HL-60/S4 treated with phorbol 12-myristate 13-acetate at 8.2 ng/mL for 4 days and 3 days (cell line): ENCODE results near the gene CERK.

ENCODE experiments used
- in situ Hi-C: fragments of 300-500 bp; cut with MboI; formaldehyde crosslinking; loops from 2 replicates; pipeline ENCODE4 v1.15.0; 2022; ENCODE audit warnings: low sequenced_read_pairs

Gene CERK

DNA sequence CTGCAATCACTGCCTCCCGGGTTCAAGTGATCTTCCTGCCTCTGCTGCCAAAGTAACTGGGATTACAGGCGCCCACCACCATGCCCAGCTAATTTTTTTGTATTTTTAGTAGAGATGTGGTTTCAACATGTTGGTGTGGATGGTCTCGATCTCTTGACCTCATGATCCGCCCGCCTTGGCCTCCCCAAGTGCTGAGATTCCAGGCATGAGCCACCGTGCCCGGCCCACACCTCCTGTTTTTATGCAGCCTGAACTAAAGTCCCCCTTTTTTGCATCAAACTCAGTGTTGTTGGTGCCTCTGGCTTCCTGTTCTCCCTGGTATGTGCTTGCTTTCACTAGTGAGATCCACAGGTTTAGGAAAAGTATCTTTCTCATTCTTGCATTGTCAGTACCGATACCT, 28.6 kb upstream of the CERK start:
- in situ Hi-C loops: no loop called here

DNA sequence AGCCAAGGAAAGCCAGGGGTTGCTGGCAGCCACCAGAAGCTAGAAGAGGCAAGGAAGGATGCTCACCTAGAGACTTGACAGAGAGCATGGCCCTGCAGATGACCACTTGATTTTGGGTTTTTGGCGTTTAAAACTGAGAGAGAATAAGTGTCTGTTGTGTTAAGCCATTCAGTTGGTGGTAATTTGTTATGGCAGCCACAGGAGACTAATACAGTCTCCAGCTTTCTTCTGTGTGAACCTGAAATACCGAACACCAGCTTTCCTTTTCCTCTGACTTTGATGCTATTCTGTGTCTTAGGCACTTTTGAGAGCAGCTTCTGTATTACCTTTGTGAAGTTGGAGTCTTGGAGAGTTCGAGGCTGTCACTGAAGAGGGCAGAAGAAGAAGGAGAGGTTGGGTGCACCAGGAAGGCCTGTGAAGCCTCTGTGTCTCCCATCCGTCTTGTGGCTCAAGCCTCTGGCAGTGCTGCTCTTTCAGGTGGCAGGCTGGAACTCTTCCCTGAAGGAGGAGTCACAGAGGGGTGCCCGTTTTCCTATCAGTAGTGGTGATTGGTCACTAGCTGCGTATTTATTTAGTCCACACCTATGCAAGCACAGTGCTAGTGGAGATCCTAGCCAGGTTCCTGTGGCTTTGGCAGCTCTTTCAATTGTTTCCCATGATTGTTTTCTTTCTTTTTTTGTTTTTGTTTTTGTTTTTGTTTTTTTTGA, 26.9 kb upstream of the CERK start:
- in situ Hi-C loops: no loop called here

DNA sequence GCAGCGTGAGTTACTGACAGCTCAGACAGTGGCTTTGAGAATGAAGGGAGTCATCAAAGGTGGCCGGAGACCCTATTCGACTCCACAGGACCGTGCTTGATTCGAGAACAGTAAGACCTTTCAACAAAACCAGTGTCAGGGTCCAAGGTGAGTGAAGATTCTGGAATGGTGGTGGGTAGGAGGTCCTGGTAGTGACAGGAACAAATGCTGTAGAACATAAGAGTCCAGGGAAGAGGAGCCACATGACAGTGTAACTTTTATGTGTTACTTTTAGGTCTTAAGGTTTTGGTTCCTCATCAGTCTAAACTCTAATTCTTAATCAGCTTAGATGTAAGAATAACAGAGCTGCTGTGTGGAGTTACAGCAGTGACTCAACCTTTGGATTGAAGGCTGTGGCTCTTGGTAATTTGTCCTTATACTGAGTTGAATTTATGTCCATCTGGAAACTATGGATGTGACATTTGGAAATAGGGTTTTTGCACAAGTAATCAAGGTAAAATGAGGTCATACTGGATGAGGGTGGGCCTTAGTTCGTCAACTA, 26.2 kb upstream of the CERK start:
- in situ Hi-C loops: no loop called here

- in situ Hi-C loops: no loop called here
Measured at GRCh38 chr22:46763051-46763705, 25.1 kb upstream of the CERK start.

GRCh38 chr22:46762238-46763050, 24.4 kb upstream of the CERK start, which contains the start of gene TBC1D22A:
Gene TBC1D22A, plus strand, starts transcription at chr22:46762650. Its CDS starts 137 bp downstream, at chr22:46762787.
- in situ Hi-C loops: no loop called here

DNA sequence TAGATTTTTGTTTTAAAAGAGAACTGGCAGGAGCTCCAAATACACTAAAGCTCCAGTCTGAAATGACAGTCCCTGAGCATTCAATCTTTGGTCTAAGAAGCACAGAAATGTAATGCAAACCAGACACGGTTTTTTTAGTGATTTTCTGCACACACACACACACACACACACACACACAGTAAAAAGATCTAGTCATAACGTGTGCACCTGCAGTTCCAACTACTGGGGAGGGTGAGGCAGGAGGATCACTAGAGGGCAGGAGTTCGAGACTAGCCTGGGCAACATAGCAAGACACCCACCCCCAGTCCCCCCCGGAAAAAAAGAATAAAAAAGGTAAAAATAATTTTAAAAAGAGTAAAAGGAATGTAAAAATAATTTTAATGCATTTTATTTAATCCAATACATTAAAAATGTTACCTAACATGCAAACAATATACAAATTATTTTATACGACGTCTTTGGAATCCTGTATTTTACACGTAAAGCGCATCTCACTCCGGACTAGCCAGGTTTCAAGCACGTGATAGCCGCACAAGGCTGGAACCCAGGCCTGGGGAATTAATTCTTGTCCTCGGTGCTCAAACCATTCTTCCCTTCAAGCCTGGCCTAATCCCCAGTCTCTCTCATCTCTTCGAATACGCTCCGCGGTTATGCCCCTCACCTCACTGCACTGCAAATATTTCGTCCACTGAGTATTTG, 23.6 kb upstream of the CERK start:
- in situ Hi-C loops: no loop called here

- in situ Hi-C loops: no loop called here
Measured at GRCh38 chr22:46761017-46761416, 23.0 kb upstream of the CERK start.

GRCh38 chr22:46758867-46759290, 20.8 kb upstream of the CERK start:
- in situ Hi-C loops: no loop called here

- in situ Hi-C loops: no loop called here
Measured at GRCh38 chr22:46758121-46758520, 20.1 kb upstream of the CERK start.

DNA sequence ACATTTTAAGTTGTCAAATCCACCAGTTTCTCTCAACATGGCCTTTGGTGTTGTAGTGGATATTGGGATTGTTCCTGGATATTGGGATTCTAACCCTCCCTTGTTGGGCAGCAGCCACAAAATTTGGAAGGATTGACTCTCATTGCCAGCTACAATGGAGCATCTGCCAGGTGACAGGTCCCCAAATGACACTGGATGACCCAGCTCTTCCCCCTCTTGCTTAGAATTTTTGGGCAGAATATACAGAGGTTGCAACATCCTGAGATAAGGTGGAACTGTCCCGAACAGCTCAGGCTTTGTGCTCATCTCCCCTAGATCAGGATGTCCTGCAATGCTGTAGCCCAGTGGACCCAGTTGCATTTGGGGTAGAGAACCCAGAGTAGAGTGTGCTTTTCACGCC, 19.1 kb upstream of the CERK start:
- in situ Hi-C loops: no loop called here

- in situ Hi-C loops: no loop called here
Measured at GRCh38 chr22:46756097-46756496, 18.0 kb upstream of the CERK start.

- in situ Hi-C loops: no loop called here
Measured at GRCh38 chr22:46755525-46755924, 17.5 kb upstream of the CERK start.

DNA sequence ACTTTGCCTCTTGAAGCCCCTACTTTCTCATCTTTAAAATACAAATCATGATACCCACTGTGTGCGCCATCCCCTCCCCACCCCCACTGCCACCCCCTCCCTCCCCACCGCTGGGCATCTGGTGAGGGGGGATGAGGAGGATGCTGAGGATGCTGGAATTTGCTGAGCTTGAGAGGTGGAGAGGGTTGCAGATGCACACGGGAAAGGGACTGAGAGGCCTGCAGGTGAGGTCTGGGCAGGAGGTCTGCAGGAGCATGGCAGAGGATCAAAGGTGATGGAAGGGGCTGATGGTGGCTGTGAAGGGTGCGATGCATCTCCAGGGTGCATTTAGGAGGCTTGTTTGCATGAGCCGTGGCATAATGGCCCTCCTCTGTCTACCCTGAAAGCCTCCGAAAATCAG, 16.8 kb upstream of the CERK start:
- in situ Hi-C loops: no loop called here

DNA sequence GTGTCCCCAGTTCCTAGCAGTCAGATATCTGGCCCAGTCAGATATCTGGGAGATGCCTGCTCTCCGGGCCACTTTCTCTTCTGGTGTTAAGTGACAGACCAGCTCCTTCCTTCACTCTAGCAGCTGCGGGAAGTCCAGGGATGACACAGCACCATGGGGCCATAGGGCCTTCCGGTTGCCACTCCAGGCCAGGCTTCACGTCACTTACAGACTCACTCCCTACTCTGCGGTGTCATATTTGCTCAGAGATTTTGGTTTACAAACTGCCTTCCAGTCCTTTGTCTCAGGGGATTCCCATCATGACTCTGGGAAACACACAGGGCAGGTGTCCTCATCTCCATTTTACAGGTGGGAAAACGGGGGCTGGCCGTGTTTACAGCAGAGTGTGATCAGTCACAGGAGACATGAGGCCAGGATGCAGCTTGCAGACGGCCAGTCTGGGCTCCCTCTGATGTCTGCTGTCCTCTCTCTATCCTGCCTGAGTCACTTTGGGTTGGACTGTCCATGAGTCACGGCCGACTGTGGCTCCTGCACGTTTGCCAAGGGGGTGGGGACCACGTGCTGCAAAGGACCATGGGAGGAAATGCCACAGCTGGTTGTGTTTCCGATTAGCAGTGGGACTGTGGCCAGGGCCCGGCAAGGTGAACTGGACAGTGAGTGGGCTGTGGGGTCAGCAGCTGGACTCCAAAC, 16.2 kb upstream of the CERK start:
- in situ Hi-C loops: no loop called here

- in situ Hi-C loops: no loop called here
Measured at GRCh38 chr22:46753761-46754109, 15.7 kb upstream of the CERK start.

- in situ Hi-C loops: no loop called here
Measured at GRCh38 chr22:46753360-46753759, 15.3 kb upstream of the CERK start.

DNA sequence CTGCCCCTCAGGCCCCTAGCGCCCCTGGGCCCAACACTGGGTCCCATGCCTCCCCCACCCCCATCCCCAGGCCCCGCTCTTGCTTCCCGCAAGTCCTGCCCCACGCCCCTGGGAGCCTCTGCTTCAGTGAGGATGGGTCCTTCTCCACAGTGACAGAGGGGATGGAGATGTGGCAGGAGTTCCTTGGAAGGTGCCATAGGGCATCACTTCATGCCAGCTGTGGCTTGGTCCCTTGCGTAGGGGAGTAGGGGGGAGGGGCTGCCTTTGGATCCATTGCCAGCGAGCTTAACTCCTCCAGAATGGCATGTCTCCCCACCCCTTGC, 14.9 kb upstream of the CERK start:
- in situ Hi-C loops: no loop called here

GRCh38 chr22:46752286-46752987, 14.4 kb upstream of the CERK start:
- in situ Hi-C loops: no loop called here

DNA sequence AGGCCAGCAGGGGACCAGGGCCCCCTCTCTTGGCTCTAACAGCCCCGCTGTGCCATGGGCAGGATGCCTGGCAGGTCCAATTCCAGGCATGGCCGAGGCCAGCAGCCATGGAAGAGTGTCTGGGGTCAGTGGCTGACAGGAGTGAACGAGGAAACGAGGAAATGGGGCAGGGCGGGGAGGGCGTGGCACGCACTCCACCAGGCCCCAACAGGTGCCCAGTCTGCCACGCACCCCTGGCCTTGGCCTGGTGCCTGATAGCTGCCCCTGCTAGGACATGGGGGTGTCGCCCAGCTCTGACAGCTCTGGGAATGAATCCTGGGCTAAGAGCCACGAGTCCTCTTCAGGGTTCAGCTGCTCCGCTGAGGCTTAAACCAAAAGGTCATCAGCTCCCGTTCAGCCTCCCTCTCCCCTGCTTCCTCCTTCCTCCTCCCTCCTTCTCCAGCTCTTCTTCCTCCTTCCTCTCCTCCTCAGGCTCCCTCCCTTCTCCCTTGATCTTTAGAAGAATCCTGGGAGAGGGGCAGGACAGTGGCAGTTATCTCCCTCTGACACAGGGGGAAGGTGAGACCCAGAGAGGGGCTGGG, 12.9 kb upstream of the CERK start:
- in situ Hi-C loops: no loop called here

GRCh38 chr22:46750530-46750800, 12.4 kb upstream of the CERK start:
- in situ Hi-C loops: no loop called here
